Thymus (tissue), 11 donors: Measurements from ENCODE around the gene LIPF. TPM values are rescaled to one million over a fixed set of nuclear protein-coding genes. Genes with fewer than 3 reads are reported as not detected.

Experiments used
- DNase-seq, 9 donors: peaks; one replicate each; pipeline ENCODE4 v3.0.0-alpha.2; 2013; ENCODE audit warnings: low spot score in 9 of 9, low read depth in 6 of 9, missing footprints in 1 of 9
- H3K27ac ChIP-seq, 2 donors: one replicate each; pipeline ENCODE4 v1.5.1; 2013; ENCODE audit warnings: control low read depth in 1 of 2, low read depth in 1 of 2, low read length in 1 of 2, mild to moderate bottlenecking in 1 of 2, moderate library complexity in 1 of 2
- H3K27me3 ChIP-seq, 2 donors: one replicate each; pipeline ENCODE4 v1.5.1; 2013; ENCODE audit warnings: low read length in 1 of 2; ENCODE audit not compliant: control insufficient read depth in 2 of 2, insufficient read depth in 1 of 2
- H3K36me3 ChIP-seq, 2 donors: one replicate each; pipeline ENCODE4 v1.5.1; 2013; ENCODE audit warnings: low read length in 1 of 2, mild to moderate bottlenecking in 1 of 2, moderate library complexity in 1 of 2; ENCODE audit not compliant: control insufficient read depth in 2 of 2, insufficient read depth in 2 of 2
- H3K4me1 ChIP-seq, 2 donors: one replicate each; pipeline ENCODE4 v1.5.1; 2013; ENCODE audit warnings: low read length in 2 of 2; ENCODE audit not compliant: control insufficient read depth in 2 of 2, insufficient read depth in 2 of 2
- H3K4me3 ChIP-seq, 2 donors: one replicate each; pipeline ENCODE4 v1.5.1; 2013; ENCODE audit warnings: low read length in 2 of 2, control low read depth in 1 of 2, mild to moderate bottlenecking in 1 of 2
- H3K9me3 ChIP-seq, 2 donors: one replicate each; pipeline ENCODE4 v1.5.1; 2013; ENCODE audit warnings: low read length in 1 of 2, mild to moderate bottlenecking in 1 of 2; ENCODE audit not compliant: control insufficient read depth in 2 of 2, insufficient read depth in 1 of 2
- WGBS: extraction: QIAGEN DNeasy Blood & Tissue Kit; methylation state at CpG from one replicate; pipeline ENCODE4 v1.1.7; 2013; 5-methylcytosine and 5-hydroxymethylcytosine counted together
- polyA plus RNA-seq: library from polyadenylated mRNA; stranded (reverse); fragments of 200-250 nt; gene quantifications from one replicate; pipeline ENCODE4 v1.2.3, GENCODE V29; 2013
- total RNA-seq: library from RNA; stranded (reverse); fragments of 120-200 nt; gene quantifications from one replicate; pipeline ENCODE4 v1.2.4, GENCODE V29; 2013
- donor health status: healthy.

The LIPF gene
- total and polyA plus RNA-seq, 2 donors, result 0.14 to 1.0 TPM

DNA sequence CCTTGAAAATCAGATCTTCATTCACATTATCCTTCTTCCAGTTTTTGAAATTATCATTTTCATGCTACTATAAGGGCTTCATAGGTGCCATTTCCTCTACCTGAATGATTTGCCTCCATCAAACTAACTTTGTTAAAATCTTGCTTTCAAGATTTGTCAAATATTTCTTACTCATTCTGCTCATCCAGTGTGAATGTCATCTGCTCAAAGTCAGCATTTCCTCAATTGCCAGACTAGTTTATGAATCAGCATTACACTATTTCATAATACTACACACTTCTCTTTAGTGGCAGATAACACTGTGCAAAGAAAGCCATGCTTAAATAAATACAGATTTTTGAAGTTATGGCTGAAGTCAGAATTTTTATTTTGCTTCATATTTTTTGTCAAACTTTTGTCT, 21.3 kb upstream of the LIPF start:
- Histone ChIP-seq H3K27me3 (no peaks in the 10 kb centered on the region), H3K4me3 (no peak overlapping the region), H3K9me3 (no peaks in the 10 kb centered on the region), H3K27ac (no peak overlapping the region), H3K36me3 (no peaks in the 10 kb centered on the region), H3K4me1 (no peaks in the 10 kb centered on the region)
- no peak for DNase-seq

DNA sequence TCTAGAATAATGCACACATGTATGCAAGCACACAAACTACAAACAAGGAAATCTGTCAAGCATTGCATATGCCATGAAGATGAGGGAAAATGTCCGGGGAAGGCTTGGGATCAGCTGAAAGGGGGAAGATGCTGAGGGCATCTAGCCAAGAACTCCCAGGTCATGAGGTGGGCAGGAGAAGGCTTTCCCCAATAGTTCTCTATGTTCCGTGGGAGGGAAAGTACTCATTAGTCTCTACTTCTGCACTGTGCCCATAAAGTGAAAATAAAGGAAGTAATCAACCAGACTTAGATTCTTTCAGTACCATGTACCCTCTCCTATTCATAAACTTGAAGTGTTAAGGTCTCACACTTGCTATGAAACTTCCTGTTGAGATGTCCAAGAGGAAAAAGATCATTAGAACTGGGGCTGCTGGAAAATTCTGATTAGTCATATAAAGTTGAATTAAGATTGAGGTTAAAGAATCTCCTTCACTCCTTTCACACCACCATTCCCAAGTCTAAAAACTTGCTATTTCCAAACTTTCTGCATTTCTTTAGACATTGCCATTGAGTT, 17.1 kb upstream of the LIPF start:
- Histone ChIP-seq H3K27ac (no peak overlapping the region), H3K27me3 (no peaks in the 10 kb centered on the region), H3K4me3 (no peak overlapping the region), H3K4me1 (no peaks in the 10 kb centered on the region), H3K9me3 (no peaks in the 10 kb centered on the region), H3K36me3 (no peaks in the 10 kb centered on the region)
- no peak for DNase-seq
- 57% methylated on average over 2 of the region's 2 CpGs for WGBS

DNA sequence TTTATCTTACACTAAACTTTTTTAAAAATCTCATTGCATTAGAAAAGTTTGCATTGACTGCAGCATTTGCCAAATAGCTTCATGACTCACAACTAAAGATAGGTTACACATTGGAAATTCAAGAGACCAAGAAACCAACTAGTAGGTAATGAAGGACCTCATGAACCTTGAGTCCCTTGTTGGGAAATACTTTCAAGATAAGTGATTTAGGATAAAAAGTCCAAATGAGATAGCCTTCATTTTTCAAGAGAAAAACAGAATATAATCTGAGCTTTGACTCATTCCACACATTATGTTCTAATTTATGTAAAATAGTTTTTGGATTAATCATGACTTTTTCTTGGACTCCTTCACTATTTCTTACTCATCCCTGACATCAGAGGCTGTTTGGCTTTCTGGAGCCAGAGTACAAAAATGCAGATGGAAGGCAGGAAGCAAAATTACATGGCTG, 13.1 kb upstream of the LIPF start:
- no peaks in the 10 kb centered on the region for H3K4me1 ChIP-seq
- DNase-seq, result no peak
- no peak overlapping the region for H3K27ac ChIP-seq
- no peaks in the 10 kb centered on the region for H3K36me3 ChIP-seq
- H3K9me3 ChIP-seq, result no peaks in the 10 kb centered on the region
- H3K4me3 ChIP-seq, result no peak overlapping the region
- H3K27me3 ChIP-seq, result no peaks in the 10 kb centered on the region

DNA sequence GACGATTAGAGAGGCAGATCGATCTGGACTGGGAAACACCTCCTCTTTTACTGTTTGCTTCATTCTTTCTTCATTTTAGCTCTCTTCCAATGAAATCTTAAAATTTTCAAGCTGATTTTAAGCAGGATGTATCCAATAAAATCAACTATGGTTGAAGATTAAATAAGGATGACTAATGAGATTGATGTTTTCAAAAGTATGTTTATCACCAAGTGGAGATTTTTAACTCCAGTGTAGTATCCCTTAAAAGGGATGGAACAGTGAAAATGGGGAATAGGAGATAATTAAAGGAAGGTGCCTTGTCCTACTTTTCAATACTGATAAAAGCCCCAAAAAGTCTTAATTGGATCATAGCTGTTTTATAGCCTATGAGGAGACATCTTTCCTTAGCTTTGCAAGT, 11.6 kb upstream of the LIPF start:
- Histone ChIP-seq H3K36me3 (no peaks in the 10 kb centered on the region), H3K27ac (no peak overlapping the region), H3K9me3 (no peaks in the 10 kb centered on the region), H3K4me3 (no peak overlapping the region), H3K27me3 (no peaks in the 10 kb centered on the region), H3K4me1 (no peaks in the 10 kb centered on the region)
- 96% methylated on average over 2 of the region's 2 CpGs for WGBS
- DNase-seq, result no peak

DNA sequence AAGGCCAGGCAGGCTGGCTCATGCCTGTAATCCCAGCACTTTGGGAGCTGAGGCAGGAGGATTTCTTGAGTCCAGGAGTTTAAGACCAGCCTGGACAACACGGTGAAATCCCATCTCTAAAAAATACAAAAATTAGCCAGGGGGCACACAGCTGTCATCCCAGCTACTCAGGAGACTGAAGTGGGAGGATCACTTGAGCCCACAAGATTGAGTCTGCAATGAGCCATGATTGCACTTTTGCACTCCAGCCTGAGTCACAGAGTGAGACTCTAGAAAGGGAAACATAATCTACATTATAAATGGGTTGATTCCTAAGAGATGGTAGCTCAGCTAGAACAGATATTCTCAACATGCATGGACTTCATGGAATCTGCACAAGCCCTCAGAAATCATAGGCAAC, 6.3 kb upstream of the LIPF start:
- no peaks in the 10 kb centered on the region for H3K9me3 ChIP-seq
- no peaks in the 10 kb centered on the region for H3K27me3 ChIP-seq
- 98% methylated on average over 1 of the region's 1 CpG for WGBS
- no peaks in the 10 kb centered on the region for H3K4me1 ChIP-seq
- no peak overlapping the region for H3K27ac ChIP-seq
- DNase-seq, result no peak
- no peaks in the 10 kb centered on the region for H3K36me3 ChIP-seq
- H3K4me3 ChIP-seq, result no peak overlapping the region

DNA sequence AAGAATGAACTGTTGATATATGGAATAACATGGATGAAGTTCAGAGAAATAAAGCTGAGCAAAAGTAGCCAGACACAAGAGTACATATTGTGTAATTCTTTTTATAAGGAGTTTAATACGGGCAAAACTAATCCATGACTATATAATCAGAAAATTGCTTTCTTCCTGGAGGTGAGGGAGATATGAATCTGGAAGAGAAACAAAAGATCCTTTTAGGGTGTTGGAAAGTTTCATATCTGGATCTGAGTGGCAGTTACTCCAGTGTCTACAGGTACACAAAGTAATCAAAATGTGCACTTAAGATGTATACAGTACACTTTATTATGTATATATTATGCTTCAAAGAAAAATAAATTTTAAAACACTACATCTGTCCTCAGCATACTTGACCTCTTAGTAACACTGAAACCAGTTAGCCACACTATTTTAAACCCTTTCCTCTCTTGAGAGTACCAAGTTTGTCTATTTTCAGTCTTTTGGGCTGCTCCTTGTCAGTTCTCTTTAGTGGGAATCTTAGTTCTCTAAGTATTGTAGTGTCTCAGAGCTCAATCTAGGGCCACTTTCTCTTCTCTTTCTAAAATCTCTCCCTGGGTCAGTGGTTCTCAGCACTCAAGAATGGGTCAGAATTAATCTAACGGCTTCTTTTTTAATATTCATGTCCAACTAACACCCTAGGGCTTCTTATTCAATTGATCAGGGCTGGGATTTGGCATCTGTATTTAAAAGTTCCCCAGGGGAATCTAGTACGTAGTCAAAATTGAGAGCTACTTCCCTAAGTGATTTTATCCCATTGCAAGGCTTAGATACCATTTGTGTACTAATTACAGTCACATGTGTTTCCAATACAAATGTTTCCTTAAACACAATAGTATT, 4.3 kb upstream of the LIPF start:
- Histone ChIP-seq H3K9me3 (no peaks in the 10 kb centered on the region), H3K27ac (no peak overlapping the region), H3K4me3 (no peak overlapping the region), H3K27me3 (no peaks in the 10 kb centered on the region), H3K4me1 (no peaks in the 10 kb centered on the region), H3K36me3 (no peaks in the 10 kb centered on the region)
- 95% methylated on average over 3 of the region's 3 CpGs for WGBS
- no peak for DNase-seq

DNA sequence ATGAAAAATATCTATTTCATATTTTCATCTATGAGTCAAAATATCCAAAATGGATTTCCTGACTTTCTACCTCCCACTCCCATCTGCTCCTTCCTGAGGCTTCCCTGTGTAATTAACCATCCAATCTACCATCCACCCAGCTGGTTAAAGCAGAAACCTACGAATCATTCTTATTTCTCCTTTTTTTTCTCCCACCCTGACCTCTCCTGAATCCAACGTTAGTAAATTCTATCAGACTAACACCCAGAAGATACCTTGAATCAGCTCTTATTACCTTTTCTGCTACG, 3.7 kb upstream of the LIPF start:
- no peak overlapping the region for H3K4me3 ChIP-seq
- WGBS, result 50% methylated on average over 3 of the region's 3 CpGs
- no peaks in the 10 kb centered on the region for H3K36me3 ChIP-seq
- H3K27me3 ChIP-seq, result no peaks in the 10 kb centered on the region
- H3K27ac ChIP-seq, result no peak overlapping the region
- H3K9me3 ChIP-seq, result no peaks in the 10 kb centered on the region
- no peaks in the 10 kb centered on the region for H3K4me1 ChIP-seq
- DNase-seq, result no peak

DNA sequence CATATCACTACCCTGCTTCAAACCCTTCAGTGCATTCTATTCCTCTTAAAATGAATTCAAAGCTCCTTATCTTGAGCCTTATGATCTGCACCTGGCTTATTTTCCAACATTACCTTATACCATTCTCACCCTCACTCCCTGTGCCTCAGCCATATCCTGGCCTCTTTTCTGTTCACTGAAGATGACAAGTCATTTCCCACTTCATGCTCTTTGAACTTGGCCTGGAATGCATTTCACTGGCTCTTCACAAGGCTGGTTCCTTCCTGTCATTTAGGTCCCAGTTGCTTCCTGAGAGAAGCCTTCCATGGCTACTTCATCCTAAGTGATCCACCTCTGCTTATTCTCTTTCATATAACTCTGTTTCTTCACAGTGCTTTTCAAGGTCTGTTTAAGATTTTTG, 3.2 kb upstream of the LIPF start:
- no peak overlapping the region for H3K27ac ChIP-seq

DNA sequence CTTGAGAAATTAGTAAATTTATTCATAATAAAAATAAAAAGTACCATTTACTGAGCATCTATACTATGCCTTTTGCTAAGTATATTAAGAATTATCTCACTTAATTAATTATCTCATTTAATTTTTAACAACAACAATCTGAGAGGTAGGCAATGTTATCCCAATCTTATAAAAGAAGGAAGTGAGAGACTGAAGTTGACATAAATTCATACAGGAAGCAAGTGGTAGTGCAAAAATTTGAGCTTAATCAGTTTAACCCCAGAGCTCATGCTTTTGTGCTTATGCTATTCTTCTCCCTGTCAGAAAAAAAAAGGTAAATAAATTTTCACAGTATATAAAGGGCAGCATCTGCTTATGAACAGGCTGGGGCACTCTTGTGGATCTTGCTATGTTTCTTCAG, 2.7 kb upstream of the LIPF start:
- Histone ChIP-seq H3K27ac (no peak overlapping the region), H3K36me3 (no peaks in the 10 kb centered on the region), H3K9me3 (no peaks in the 10 kb centered on the region), H3K4me3 (no peak overlapping the region), H3K4me1 (no peaks in the 10 kb centered on the region), H3K27me3 (no peaks in the 10 kb centered on the region)
- no peak for DNase-seq

More for the DNA sequence above, 3.2 kb upstream of the LIPF start:
- Histone ChIP-seq H3K9me3 (no peaks in the 10 kb centered on the region), H3K36me3 (no peaks in the 10 kb centered on the region), H3K27me3 (no peaks in the 10 kb centered on the region), H3K4me3 (no peak overlapping the region), H3K4me1 (no peaks in the 10 kb centered on the region)
- no peak for DNase-seq
